Common myeloid progenitor, CD34-positive (primary cell): ENCODE results near the gene TOM1L2.
A peak's percentile ranks its signal among the peaks of the same experiment; 100 is the strongest.
"Not testable (repeated sequence)": the region's sequence is repeated elsewhere in the genome, so short reads cannot be mapped to it uniquely, and the experiment has no call there.

Source experiments
- CTCF ChIA-PET: fragments of 350-600 bp; sonication (Branson Sonifier 250); formaldehyde crosslinking; loops from one replicate; lab custom pipeline; 2021; ENCODE audit warnings: antibody characterized with exemption; lab: Charles Lee
- POLR2A ChIA-PET: fragments of 350-600 bp; sonication (Branson Sonifier 250); formaldehyde crosslinking; loops from one replicate; lab custom pipeline; 2021; ENCODE audit warnings: antibody characterized with exemption; lab: Charles Lee
- DNase-seq, 3 donors: peaks; one replicate each; pipeline versions ENCODE4 v3.0.0 to v3.0.0-alpha.2; 2013
- H3K27ac ChIP-seq, 2 experiments: 1 replicate in 1 of 2; 2 replicates in 1 of 2; pipeline ENCODE4 v1.7.0; 2013; ENCODE audit warnings: inconsistent platforms in 2 of 2, low read length in 2 of 2, mild to moderate bottlenecking in 2 of 2, low read depth in 1 of 2, moderate library complexity in 1 of 2; ENCODE audit not compliant: severe bottlenecking in 2 of 2, insufficient read depth in 1 of 2, poor library complexity in 1 of 2
- H3K27me3 ChIP-seq, 5 experiments: replicated peaks in 2 of 5; 1 replicate in 3 of 5; 2 replicates in 2 of 5; pipeline versions ENCODE4 v1.6.1 to v1.7.0; 2013; ENCODE audit warnings: low read length in 4 of 5, mild to moderate bottlenecking in 2 of 5, moderate library complexity in 2 of 5, inconsistent platforms in 1 of 5; ENCODE audit not compliant: insufficient read depth in 5 of 5, control insufficient read depth in 4 of 5
- H3K36me3 ChIP-seq, 4 experiments: 1 replicate in 2 of 4; 2 replicates in 2 of 4; pipeline versions ENCODE4 v1.6.1 to v1.7.0; 2013; ENCODE audit warnings: low read length in 3 of 4, control low read depth in 1 of 4, mild to moderate bottlenecking in 1 of 4; ENCODE audit not compliant: control insufficient read depth in 4 of 4, insufficient read depth in 4 of 4
- H3K4me1 ChIP-seq, 4 experiments: 1 replicate in 3 of 4; 2 replicates in 1 of 4; pipeline versions ENCODE4 v1.6.1 to v1.7.1; 2013; ENCODE audit warnings: low read length in 3 of 4, mild to moderate bottlenecking in 3 of 4, control low read depth in 1 of 4, inconsistent platforms in 1 of 4, moderate library complexity in 1 of 4; ENCODE audit not compliant: control insufficient read depth in 4 of 4, insufficient read depth in 4 of 4; ENCODE audit errors: control extremely low read depth in 1 of 4
- H3K4me3 ChIP-seq, 7 experiments: 1 replicate in 4 of 7; 2 replicates in 3 of 7; pipeline versions ENCODE4 v1.5.1 to v1.7.0; 2013; ENCODE audit warnings: mild to moderate bottlenecking in 7 of 7, low read length in 6 of 7, moderate library complexity in 6 of 7, inconsistent platforms in 2 of 7, low read depth in 2 of 7, control low read depth in 1 of 7; ENCODE audit not compliant: insufficient read depth in 4 of 7, control insufficient read depth in 1 of 7; ENCODE audit errors: extremely low read depth in 1 of 7
- H3K9me3 ChIP-seq, 5 experiments: 1 replicate in 4 of 5; 2 replicates in 1 of 5; pipeline versions ENCODE4 v1.6.1 to v1.7.1; 2013; ENCODE audit warnings: low read length in 4 of 5, mild to moderate bottlenecking in 2 of 5, inconsistent platforms in 1 of 5, low read depth in 1 of 5, moderate library complexity in 1 of 5; ENCODE audit not compliant: control insufficient read depth in 4 of 5, insufficient read depth in 2 of 5; ENCODE audit errors: control extremely low read depth in 1 of 5
- WGBS: methylation state at CpG from one replicate; pipeline ENCODE4 v1.1.5; 2013; ENCODE audit not compliant: insufficient coverage; 5-methylcytosine and 5-hydroxymethylcytosine counted together

TOM1L2 gene

GRCh38 chr17:17998934-17999333 is 26.7 kb upstream of the TOM1L2 start:
- H3K27ac ChIP-seq: no peak overlapping the region
- ChIA-PET POLR2A (no interaction called here), CTCF (interaction anchor here (1.4 kb wide), 1 partner anchor 35 kb away, joined by 3 read pairs; no protein-coding TSS in a partner anchor)
- DNase-seq: no peak
- no peak overlapping the region for H3K4me3 ChIP-seq
- H3K36me3 ChIP-seq: no peaks in the 10 kb centered on the region
- no peaks in the 10 kb centered on the region for H3K27me3 ChIP-seq
- 98% methylated on average over 8 of the region's 8 CpGs for WGBS
- H3K9me3 ChIP-seq: no peaks in the 10 kb centered on the region
- H3K4me1 ChIP-seq: no peaks in the 10 kb centered on the region

- H3K4me3 ChIP-seq, DNase-seq, H3K27ac ChIP-seq, H3K27me3 ChIP-seq, H3K9me3 ChIP-seq, POLR2A ChIA-PET, H3K36me3 ChIP-seq, H3K4me1 ChIP-seq: not testable (repeated sequence)
- CTCF ChIA-PET: interaction anchor here (0.8 to 1.3 kb wide), 3 partner anchors 8 to 38 kb away, joined by 3 to 6 read pairs (median 3); no protein-coding TSS in a partner anchor
- 93% methylated on average over 5 of the region's 8 CpGs for WGBS
Observed at GRCh38 chr17:17995887-17996286, 23.7 kb upstream of the TOM1L2 start.

- ChIA-PET POLR2A (no interaction called here), CTCF (interaction anchor here (0.8 to 1.8 kb wide), 11 partner anchors 10 to 95 kb away, joined by 3 to 6 read pairs (median 4); no protein-coding TSS in a partner anchor)
- no peaks in the 10 kb centered on the region for H3K4me1 ChIP-seq
- 70% methylated on average over 17 of the region's 18 CpGs for WGBS
- no peaks in the 10 kb centered on the region for H3K9me3 ChIP-seq
- peak; percentile 40 to 60 (median 56) for DNase-seq
- no peak overlapping the region for H3K4me3 ChIP-seq
- H3K27ac ChIP-seq: no peak overlapping the region
- no peaks in the 10 kb centered on the region for H3K27me3 ChIP-seq
- H3K36me3 ChIP-seq: no peaks in the 10 kb centered on the region
Observed at GRCh38 chr17:17994271-17995069, 22.3 kb upstream of the TOM1L2 start.

GRCh38 chr17:17993852-17994251 is 21.7 kb upstream of the TOM1L2 start:
- no peak for DNase-seq
- 89% methylated on average over 7 of the region's 12 CpGs for whole genome bisulfite sequencing
- no peak overlapping the region for H3K4me3 ChIP-seq
- H3K36me3 ChIP-seq: no peaks in the 10 kb centered on the region
- H3K9me3 ChIP-seq: no peaks in the 10 kb centered on the region
- H3K27ac ChIP-seq: no peak overlapping the region
- no peaks in the 10 kb centered on the region for H3K4me1 ChIP-seq
- ChIA-PET CTCF (interaction anchor here (0.8 to 1.8 kb wide), 9 partner anchors 9 to 95 kb away, joined by 3 to 6 read pairs (median 4); no protein-coding TSS in a partner anchor), POLR2A (no interaction called here)
- H3K27me3 ChIP-seq: no peaks in the 10 kb centered on the region

- H3K27me3 ChIP-seq: no peaks in the 10 kb centered on the region
- H3K4me1 ChIP-seq: no peaks in the 10 kb centered on the region
- H3K9me3 ChIP-seq: no peaks in the 10 kb centered on the region
- POLR2A ChIA-PET: no interaction called here
- no peaks in the 10 kb centered on the region for H3K36me3 ChIP-seq
- no peak overlapping the region for H3K4me3 ChIP-seq
- DNase-seq: no peak
- no peak overlapping the region for H3K27ac ChIP-seq
- WGBS: 100% methylated on average over 2 of the region's 2 CpGs
- CTCF ChIA-PET: interaction anchor here (1.4 to 1.6 kb wide), 3 partner anchors 9 to 12 kb away, joined by 4 to 8 read pairs (median 4); no protein-coding TSS in a partner anchor
Observed at GRCh38 chr17:17993366-17993765, 21.2 kb upstream of the TOM1L2 start.

GRCh38 chr17:17990282-17990681 is 18.1 kb upstream of the TOM1L2 start:
- no peak overlapping the region for H3K4me3 ChIP-seq
- H3K4me1 ChIP-seq: no peaks in the 10 kb centered on the region
- no peak overlapping the region for H3K27ac ChIP-seq
- ChIA-PET POLR2A (interaction anchor here (1.2 kb wide), 1 partner anchor 8 kb away, joined by 3 read pairs; no protein-coding TSS in a partner anchor), CTCF (no interaction called here)
- 91% methylated on average over 1 of the region's 2 CpGs for WGBS
- no peaks in the 10 kb centered on the region for H3K36me3 ChIP-seq
- no peaks in the 10 kb centered on the region for H3K27me3 ChIP-seq
- no peak for DNase-seq
- no peaks in the 10 kb centered on the region for H3K9me3 ChIP-seq

GRCh38 chr17:17989618-17990017 is 17.4 kb upstream of the TOM1L2 start:
- H3K4me3 ChIP-seq: no peak overlapping the region
- CTCF ChIA-PET: interaction anchor here (1.2 to 1.4 kb wide), 2 partner anchors 46 to 101 kb away, joined by 3 to 4 read pairs; no protein-coding TSS in a partner anchor
- H3K27ac ChIP-seq: no peak overlapping the region
- no peak for DNase-seq
- H3K9me3 ChIP-seq: no peaks in the 10 kb centered on the region
- POLR2A ChIA-PET: interaction anchor here (0.6 to 1.2 kb wide), 2 partner anchors 8 to 68 kb away, joined by 3 to 4 read pairs; no protein-coding TSS in a partner anchor
- H3K36me3 ChIP-seq: no peaks in the 10 kb centered on the region
- WGBS: 97% methylated on average over 10 of the region's 10 CpGs
- H3K27me3 ChIP-seq: no peaks in the 10 kb centered on the region
- no peaks in the 10 kb centered on the region for H3K4me1 ChIP-seq
